ENCODE data around the gene PDE9A. TPM values are rescaled to one million over a fixed set of nuclear protein-coding genes. Genes with fewer than 3 reads are reported as not detected.

PDE9A gene
- total and polyA plus RNA-seq, 2 experiments from 2014 or later: 6.8 to 14.2 TPM

DNA sequence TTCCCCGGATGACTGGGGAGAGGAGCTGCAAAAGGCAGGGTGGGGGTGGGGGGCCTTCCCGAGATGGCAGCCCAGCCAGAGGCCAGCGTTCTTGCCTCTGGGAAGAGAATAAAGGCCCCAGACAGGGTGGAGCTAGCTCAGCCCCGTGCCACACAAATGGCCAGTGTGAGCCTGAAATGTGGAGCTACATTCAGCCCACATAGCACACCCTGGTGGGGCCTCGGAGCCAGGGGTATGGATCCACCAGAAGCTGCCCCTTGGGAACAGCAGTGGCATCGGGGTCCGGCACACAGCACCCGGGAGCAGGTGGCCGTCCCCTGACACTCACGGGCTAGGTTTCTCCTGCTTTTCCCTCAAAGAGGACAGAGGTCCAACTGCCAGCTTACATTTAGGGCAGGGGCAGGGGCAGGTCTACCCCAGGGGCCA is 93.9 kb downstream of the PDE9A start:
- no peak for DNase-seq (ENCODE audit: low read depth in 1 of 2, low spot score in 1 of 2)
- Histone ChIP-seq H3K36me3 (no peaks in the 10 kb centered on the region), H3K9me3 (ENCODE audit: low read depth) (no peaks in the 10 kb centered on the region), H3K27me3 (no peaks in the 10 kb centered on the region), H3K27ac (no peak overlapping the region), H3K4me3 (no peak overlapping the region), H3K4me1 (ENCODE audit: low read depth) (no peaks in the 10 kb centered on the region)
- no peak for TF ChIP-seq CTCF (IDR thresholded peaks at IDR 0.05; ENCODE audit: low read depth, low read length)

GRCh38 chr21:42747746-42748351 is 94.4 kb downstream of the PDE9A start:
- H3K4me3 ChIP-seq: no peak overlapping the region
- no peaks in the 10 kb centered on the region for H3K36me3 ChIP-seq
- no peaks in the 10 kb centered on the region for H3K27me3 ChIP-seq
- no peak overlapping the region for H3K27ac ChIP-seq
- no peaks in the 10 kb centered on the region for H3K4me1 ChIP-seq (ENCODE audit: low read depth)
- no peak for TF ChIP-seq CTCF (IDR thresholded peaks at IDR 0.05; ENCODE audit: low read depth, low read length)
- DNase-seq (ENCODE audit: low read depth in 1 of 2, low spot score in 1 of 2): no peak
- no peaks in the 10 kb centered on the region for H3K9me3 ChIP-seq (ENCODE audit: low read depth)

DNA sequence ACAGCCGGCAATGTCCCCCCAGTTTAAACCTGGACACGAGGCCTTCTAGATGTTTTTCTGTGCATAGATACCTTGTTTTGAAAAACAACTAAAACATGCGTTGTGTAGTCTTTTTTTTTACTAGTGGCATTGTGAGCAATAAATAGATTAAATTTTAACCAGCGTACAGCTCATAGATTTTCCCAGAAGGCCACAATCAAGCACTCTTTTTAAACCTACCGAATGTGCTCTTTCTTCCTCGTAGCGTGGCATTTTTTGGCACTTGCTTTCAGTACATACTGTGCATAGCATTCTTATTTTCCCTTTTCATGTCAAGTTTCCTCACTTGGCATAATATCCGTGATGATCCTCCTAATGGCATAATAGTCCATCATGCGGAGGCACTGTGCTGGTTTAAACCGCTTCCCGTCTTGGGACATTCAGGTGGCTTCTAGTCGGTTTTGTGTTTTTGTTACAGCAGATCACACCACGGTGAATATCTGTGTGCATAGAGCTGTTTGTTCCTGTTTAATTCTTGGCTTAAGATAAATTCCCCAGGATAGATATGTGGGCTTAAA is 95.3 kb downstream of the PDE9A start:
- Histone ChIP-seq H3K4me1 (ENCODE audit: low read depth) (no peaks in the 10 kb centered on the region), H3K27ac (no peak overlapping the region), H3K36me3 (no peaks in the 10 kb centered on the region), H3K4me3 (no peak overlapping the region), H3K27me3 (no peaks in the 10 kb centered on the region), H3K9me3 (ENCODE audit: low read depth) (no peaks in the 10 kb centered on the region)
- TF ChIP-seq CTCF (IDR thresholded peaks at IDR 0.05; ENCODE audit: low read depth, low read length): no peak
- DNase-seq (ENCODE audit: low read depth in 1 of 2, low spot score in 1 of 2): no peak

DNA sequence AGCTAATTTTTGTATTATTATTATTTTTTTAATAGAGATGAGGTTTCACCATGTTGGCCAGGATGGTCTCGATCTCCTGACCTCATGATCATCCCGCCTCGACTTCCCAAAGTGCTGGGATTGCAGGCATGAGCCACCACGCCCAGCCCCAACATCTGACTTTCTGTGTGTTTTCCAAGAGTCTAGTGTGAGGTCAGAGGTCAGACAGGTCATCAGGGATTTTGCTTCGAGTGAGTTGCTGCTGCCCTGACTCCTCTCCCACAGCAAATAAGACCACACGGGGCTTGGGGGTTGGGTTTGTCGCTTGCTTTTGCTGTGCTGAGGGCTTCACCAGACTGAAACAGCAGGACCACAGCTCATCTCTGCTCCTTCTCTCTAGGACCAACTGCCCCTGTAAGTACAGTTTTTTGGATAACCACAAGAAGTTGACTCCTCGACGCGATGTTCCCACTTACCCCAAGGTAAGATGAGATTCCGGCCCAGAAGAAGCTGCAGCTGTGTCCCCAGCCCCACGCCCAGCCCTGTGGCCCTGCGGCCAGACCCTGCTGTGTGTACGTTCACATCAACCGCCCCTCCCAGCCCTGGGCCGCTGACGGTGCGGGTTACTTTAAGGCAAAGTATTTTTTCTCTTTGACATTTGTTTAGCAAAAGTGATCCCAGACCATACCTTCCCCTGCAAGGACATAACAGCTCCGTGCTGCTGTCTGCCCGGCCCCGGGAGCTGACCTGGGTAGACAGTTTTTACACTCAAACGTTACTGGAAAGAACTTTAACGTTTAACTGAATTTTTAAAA is 97.5 kb downstream of the PDE9A start:
- Histone ChIP-seq H3K36me3 (no peaks in the 10 kb centered on the region), H3K27me3 (no peaks in the 10 kb centered on the region), H3K4me3 (no peak overlapping the region), H3K27ac (no peak overlapping the region), H3K4me1 (ENCODE audit: low read depth) (no peaks in the 10 kb centered on the region), H3K9me3 (ENCODE audit: low read depth) (no peaks in the 10 kb centered on the region)
- no peak for TF ChIP-seq CTCF (IDR thresholded peaks at IDR 0.05; ENCODE audit: low read depth, low read length)
- DNase-seq (ENCODE audit: low read depth in 1 of 2, low spot score in 1 of 2): no peak

DNA sequence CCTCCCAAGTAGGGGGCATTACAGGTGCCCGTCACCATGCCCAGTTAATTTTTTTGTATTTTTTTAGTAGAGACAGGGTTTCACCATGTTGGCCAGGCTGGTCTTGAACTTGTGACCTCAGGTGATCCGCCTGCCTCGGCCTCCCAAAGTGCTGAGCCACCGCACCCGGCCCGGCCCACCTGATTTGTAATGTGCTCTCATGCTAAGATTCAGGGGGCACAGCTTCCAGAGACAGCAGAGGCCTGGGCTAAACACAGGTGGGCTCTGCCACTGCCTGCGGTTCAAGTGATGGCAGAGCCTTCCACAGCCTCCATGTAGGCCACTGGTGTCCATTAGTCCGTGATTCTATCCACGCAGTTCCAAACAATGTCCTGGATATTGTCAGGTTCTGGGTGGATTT is 98.4 kb downstream of the PDE9A start:
- no peak for DNase-seq (ENCODE audit: low read depth in 1 of 2, low spot score in 1 of 2)
- Histone ChIP-seq H3K27me3 (no peaks in the 10 kb centered on the region), H3K4me3 (no peak overlapping the region), H3K27ac (no peak overlapping the region), H3K4me1 (ENCODE audit: low read depth) (no peaks in the 10 kb centered on the region), H3K36me3 (no peaks in the 10 kb centered on the region), H3K9me3 (ENCODE audit: low read depth) (no peaks in the 10 kb centered on the region)
- no peak for TF ChIP-seq CTCF (IDR thresholded peaks at IDR 0.05; ENCODE audit: low read depth, low read length)
